Suppressor macrophage (primary cell): ENCODE results near the gene CERK.

Experiments
- DNase-seq, 4 experiments: peaks; one replicate each; pipeline ENCODE4 v3.0.0-alpha.2; 2020 to 2022

CERK gene

DNA sequence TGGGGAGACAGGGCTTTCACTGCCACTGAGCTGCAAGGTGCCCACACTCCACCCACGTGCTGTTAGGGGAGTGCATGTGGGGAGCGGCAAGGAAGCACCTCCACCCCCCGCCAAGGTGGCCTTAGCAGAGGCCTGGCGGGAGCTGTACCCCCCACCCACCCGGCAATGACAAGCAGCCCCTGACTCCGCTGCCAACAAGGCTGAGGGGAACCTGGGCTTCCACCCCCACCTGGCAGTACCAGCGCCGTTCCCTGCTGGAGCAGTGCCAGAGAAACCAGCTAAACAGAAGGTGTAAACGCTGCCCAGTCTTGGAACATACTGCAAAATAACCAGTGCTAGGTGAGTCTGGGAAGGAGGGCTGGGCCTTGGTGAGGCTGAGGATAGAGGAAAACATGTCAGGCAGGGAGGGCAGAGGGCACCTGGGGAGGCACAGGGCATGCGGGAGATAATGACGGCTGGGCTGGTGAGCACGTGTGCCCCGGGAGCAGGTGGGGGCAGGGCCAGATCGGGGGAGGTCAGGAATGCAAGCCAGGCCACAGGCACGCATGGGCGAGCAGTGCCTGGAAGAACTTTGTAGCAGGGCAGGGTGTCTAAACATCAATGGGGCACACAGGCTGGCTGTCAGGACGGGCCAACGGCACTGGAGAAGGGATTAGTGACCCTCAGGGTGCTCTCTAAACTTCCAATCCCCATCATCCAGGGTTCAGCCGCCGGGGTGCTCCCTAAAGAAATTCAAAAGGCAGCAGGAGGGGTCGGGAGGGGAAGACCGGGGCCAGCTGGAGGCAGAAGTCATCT is 6.6 kb downstream of the CERK start:
- no peak for DNase-seq

DNA sequence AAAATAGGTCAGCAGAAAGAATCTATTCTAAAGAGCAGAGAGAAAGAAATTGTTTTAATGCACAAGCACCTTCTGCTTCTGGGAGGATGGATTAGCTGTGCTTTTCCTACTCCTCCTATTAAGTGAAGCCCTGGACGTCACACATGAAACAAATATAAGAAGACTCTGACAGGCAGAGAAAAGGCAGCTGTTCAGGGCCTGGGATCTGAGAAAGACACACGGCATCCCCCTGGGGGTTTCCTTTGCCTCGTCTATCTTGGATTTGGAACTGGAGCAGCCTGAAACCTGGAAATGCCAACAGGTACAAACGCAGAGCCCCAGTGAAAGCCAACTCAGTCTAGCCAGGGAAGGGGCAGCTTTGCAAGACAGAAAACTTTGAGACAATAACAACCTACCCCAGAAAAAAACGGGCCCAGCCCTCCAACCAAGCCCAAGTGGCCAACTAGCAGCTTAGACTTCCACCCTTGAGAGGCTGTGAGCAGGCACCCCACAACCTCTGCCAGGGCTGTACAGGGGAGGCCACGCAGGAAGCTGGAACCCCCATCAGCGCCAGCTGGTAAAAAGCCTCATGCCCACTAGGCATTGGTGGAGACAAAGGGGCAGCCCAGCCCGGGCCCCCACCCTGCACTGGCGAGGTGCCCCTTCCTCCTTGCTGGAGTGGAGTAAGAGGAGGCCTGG is 7.3 kb downstream of the CERK start:
- no peak for DNase-seq

DNA sequence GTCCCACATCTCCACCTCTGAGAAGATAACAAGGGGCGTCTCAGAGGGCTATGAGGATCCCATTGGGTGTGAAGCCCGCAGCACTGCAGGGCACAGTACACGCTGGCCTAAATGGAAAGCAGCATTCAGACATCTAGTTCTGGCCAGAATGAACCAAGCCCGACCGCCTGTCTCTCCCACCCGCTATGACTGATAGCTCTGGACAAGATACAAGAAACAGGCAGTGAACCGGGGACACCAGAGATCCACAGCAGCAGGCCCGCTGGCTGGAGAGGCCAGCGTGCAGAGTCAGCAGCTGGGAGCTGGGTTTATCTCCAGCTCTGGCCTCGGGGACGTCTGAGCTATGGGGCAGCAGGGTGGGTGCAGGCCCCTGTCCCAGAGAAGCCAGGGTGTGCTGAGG is 9.6 kb downstream of the CERK start:
- no peak for DNase-seq

DNA sequence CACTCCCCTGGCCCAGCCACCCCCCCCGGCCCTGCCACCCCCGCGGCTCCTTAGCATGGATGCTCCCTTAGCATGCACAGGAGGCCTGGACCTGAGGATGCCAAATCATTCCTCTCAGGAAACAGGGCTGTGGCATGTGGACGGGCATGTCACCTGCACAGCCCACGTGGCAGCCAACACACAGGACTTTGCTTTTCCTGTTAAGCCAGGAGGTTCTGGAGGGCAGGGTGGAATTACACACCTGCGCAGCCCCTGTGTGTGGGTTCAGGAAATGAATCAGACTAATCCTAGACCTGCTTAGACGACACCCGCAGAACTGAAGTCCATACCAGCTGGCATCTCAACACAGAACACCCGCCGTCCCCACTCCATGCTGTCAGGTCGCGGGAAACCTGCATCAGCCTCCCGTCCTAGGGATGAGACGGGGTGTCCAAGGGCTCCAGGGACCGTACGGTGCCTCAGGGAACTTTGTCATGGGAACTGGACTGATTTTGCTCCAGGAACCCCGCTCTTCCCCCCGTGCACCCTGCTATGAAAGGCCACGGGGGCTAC is 10.2 kb downstream of the CERK start:
- DNase-seq = no peak

DNA sequence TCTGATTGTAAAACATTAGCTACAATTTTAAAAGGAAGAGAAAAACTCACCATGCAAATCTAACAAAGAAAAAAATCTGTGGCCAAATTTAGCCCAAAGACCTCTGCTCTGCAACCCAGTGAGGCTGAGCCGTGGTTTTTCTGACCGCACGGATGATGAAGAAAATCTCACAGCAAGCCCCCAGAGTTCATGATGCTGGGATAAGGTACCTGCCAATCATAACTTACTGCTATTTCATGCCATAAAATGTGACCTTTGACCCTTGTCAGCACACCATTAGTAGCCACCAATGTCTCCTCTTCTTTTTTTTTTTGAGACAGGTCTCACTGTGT is 11.1 kb downstream of the CERK start:
- no peak for DNase-seq

- DNase-seq = no peak
These were observed 11.7 kb downstream of the CERK start for GRCh38 chr22:46726066-46726985.

DNA sequence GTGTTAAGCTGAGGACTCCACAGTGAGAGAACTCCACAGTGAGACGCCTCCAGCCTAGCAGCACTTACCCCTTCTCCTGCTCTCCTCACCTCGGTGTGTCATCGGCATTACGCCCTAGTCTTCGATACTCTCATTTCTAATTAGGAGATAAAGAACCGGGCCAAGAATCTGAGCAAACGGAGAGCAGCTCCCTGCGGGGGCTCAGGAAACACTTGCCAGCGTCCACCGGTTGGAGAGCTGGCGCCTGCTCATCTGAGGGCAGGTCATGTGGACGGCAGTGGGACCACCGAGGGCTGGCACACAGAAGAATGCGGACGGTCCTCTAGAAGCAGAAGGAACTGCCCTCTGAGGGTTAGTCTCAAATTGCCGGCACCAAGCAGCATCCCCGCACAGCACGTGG is 13.0 kb downstream of the CERK start:
- DNase-seq = no peak

DNA sequence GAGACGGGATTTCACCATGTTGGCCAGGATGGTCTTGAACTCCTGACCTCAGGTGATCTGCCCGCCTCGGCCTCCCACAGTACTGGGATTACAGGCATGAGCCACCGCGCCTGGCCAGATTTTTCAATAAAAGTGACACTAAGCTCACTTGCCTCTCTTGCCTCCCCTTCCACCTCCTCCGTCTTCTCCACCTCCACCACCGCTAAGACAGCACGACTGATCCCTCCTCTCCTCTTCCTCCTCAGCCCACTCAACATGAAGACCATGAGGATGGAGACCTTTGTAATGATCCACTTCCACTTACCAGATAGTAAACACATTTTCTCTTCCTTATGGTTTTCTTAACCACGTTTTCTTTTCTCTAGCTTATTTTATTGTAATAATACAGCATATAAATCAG is 14.2 kb downstream of the CERK start:
- no peak for DNase-seq

DNA sequence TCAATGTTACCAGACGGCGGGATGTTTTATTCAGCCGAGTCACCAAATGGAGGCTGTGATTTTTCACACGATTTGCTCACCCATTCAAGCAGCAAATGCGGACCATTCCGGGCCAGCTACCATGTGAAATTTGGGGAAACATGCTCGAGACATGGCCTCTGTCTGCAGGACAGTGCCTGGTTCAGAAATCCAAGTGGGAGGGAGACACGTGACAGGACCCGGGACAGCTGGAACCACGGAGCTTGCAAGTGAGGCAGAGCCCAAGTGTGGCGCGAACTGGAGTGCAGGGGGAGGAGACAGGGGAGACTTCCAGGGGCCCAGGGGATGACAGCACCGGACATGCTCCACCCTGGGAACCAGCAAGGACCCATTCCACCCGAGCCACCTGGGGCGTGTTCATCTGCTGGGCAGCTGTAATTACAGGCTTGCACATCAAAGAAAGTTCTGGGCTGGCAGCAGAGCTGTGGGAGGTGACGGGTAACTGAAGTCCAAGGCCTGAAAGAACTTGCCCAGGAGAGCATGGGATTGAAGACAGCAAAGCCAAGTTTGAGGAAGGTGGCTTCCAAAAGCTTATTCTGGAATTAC is 16.5 kb downstream of the CERK start:
- DNase-seq = no peak

- no peak for DNase-seq
These were observed 18.1 kb downstream of the CERK start for GRCh38 chr22:46719921-46720320.

DNA sequence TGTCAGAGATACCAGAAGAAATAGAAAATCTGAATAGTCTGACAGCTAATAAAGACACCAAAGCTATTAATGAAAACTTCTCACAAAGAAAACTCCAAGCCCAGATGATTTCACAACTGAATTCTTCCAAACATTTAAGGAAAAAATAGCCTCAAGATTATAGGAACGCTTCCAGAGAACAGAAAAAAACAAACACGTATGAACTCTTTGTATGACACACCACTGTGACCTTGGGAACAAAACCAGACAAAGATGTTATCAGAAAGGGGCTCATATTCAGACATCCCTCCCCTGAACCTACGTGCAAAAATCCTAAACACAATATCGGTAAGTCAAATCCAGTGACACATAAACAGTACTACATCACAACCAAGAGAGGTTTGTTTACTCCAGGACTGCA is 23.5 kb downstream of the CERK start:
- no peak for DNase-seq

- no peak for DNase-seq
These were observed 25.8 kb downstream of the CERK start for GRCh38 chr22:46712288-46712687.

GRCh38 chr22:46710806-46711205 is 27.2 kb downstream of the CERK start:
- no peak for DNase-seq

GRCh38 chr22:46708766-46709330 is 29.2 kb downstream of the CERK start:
- DNase-seq = no peak

GRCh38 chr22:46707827-46708570 is 30.1 kb downstream of the CERK start:
- no peak for DNase-seq

- DNase-seq = no peak
These were observed 30.7 kb downstream of the CERK start for GRCh38 chr22:46707305-46707704.

DNA sequence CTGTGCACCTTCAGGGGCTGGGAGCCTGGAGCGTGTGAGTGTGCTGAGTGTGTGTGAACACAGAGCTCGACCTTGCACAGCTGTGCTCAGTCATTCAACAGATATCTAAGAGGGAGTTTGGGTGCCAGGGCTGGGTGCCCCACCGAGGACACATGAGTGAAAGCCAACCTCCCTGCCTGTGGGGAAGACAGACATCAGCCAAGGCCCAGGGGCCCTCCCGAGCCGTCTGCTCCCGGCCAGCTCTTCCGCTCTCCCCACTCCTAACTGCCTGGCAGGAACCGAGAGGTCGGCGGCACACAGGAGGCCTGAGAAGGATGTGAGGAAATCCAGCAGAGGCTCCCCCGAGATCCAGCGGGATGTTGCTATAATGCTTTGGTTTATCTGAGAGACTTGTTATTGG is 32.0 kb downstream of the CERK start:
- no peak for DNase-seq

- DNase-seq = no peak
These were observed 34.1 kb downstream of the CERK start for GRCh38 chr22:46703996-46704370.

- DNase-seq = no peak
These were observed 34.7 kb downstream of the CERK start for GRCh38 chr22:46703171-46703995.

DNA sequence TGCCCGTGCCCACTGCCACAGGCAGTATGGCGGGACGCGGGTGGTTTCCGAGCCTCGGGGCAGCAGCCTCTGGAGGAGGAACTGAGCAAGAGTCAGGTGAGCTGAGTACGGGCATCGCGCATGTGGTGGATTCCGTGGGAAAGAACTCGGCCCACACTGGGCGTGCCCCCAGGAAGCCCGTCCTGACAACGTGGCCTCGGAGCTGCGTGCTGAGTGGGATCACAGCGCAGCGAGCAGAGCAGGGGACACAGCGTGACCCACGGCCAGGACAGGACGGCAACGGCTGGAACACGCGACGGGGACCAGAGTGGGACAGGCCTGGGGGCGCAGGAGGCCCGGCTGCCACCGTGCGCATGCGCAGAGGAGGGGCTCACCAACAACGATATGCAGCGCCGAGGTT is 36.8 kb downstream of the CERK start:
- no peak for DNase-seq

DNA sequence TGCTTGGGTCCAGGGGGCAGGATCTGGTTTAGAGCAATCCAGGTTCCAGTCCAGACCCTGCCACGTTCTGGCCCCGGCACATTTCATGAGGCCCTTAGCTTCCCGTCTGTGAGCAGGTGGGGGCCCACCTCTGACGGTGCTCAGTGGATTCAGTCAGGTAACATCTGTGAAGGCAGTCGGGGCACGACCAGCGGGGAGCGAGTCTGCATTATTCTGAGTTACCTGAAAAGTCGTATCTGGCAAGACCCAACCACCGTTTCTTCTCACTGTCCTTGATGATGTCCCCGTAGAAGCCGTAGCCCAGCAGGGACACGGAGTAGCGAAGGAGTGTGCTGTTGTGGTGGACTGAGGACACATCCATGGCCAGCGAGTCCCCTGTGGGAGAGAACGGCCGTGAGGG is 39.0 kb downstream of the CERK start:
- no peak for DNase-seq
